Nephron progenitor cell (in vitro differentiated cells): ENCODE measurements around the gene MMP11.

ENCODE experiments used
- DNase-seq: peaks from one replicate; pipeline ENCODE4 v3.0.0; 2021
- H3K27ac Mint-ChIP-seq: 2 replicates; pipeline ENCODE4 v1.8.0; 2021; ENCODE audit warnings: mild to moderate bottlenecking, moderate library complexity, mixed read lengths
- H3K27me3 Mint-ChIP-seq: 2 replicates; pipeline ENCODE4 v1.8.0; 2021; ENCODE audit warnings: mild to moderate bottlenecking, low read depth, mixed read lengths; ENCODE audit not compliant: poor library complexity
- H3K36me3 Mint-ChIP-seq: 2 replicates; pipeline ENCODE4 v1.8.0; 2021; ENCODE audit warnings: low read depth, mixed read lengths
- H3K4me1 Mint-ChIP-seq: 2 replicates; pipeline ENCODE4 v1.8.0; 2021; ENCODE audit warnings: mixed read lengths
- H3K4me3 Mint-ChIP-seq: 2 replicates; pipeline ENCODE4 v1.8.0; 2021; ENCODE audit warnings: mild to moderate bottlenecking, moderate library complexity, mixed read lengths
- H3K9me3 Mint-ChIP-seq: 2 replicates; pipeline ENCODE4 v1.8.0; 2021; ENCODE audit warnings: mild to moderate bottlenecking, moderate library complexity, mixed read lengths
- TF ChIP-seq, protein P1 (sequence below): fragments of 200-600 bp; sonication (generic); IDR thresholded peaks from 2 replicates; pipeline ENCODE4 v1.5.0; 2021; ENCODE audit warnings: antibody characterized with exemption

The MMP11 gene

GRCh38 chr22:23763579-23763945, 9.1 kb upstream of the MMP11 start:
- Mint-ChIP-seq H3K4me1 (peaks cover 46% of the 10 kb centered on the region), H3K4me3 (peak overlapping the region; percentile 68), H3K9me3 (no peaks in the 10 kb centered on the region), H3K36me3 (no peaks in the 10 kb centered on the region), H3K27me3 (peaks cover 3% of the 10 kb centered on the region), H3K27ac (no peak overlapping the region)
- TF ChIP-seq, protein P1, sequence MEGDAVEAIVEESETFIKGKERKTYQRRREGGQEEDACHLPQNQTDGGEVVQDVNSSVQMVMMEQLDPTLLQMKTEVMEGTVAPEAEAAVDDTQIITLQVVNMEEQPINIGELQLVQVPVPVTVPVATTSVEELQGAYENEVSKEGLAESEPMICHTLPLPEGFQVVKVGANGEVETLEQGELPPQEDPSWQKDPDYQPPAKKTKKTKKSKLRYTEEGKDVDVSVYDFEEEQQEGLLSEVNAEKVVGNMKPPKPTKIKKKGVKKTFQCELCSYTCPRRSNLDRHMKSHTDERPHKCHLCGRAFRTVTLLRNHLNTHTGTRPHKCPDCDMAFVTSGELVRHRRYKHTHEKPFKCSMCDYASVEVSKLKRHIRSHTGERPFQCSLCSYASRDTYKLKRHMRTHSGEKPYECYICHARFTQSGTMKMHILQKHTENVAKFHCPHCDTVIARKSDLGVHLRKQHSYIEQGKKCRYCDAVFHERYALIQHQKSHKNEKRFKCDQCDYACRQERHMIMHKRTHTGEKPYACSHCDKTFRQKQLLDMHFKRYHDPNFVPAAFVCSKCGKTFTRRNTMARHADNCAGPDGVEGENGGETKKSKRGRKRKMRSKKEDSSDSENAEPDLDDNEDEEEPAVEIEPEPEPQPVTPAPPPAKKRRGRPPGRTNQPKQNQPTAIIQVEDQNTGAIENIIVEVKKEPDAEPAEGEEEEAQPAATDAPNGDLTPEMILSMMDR = no peak
- peak; percentile 68 for DNase-seq

- Mint-ChIP-seq H3K4me3 (peak overlapping the region; percentile 68), H3K27me3 (no peaks in the 10 kb centered on the region), H3K9me3 (no peaks in the 10 kb centered on the region), H3K4me1 (peaks cover 48% of the 10 kb centered on the region), H3K36me3 (no peaks in the 10 kb centered on the region), H3K27ac (no peak overlapping the region)
- TF ChIP-seq, protein P1 = no peak
- no peak for DNase-seq
Measured at GRCh38 chr22:23763954-23764353, 8.7 kb upstream of the MMP11 start.

- Mint-ChIP-seq H3K4me1 (peaks cover 58% of the 10 kb centered on the region), H3K27ac (no peak overlapping the region), H3K4me3 (no peak overlapping the region), H3K9me3 (no peaks in the 10 kb centered on the region), H3K36me3 (no peaks in the 10 kb centered on the region), H3K27me3 (peaks cover 6% of the 10 kb centered on the region)
- TF ChIP-seq, protein P1 = no peak
- no peak for DNase-seq
Measured at GRCh38 chr22:23764899-23765881, 7.5 kb upstream of the MMP11 start.

GRCh38 chr22:23767303-23767672, 5.4 kb upstream of the MMP11 start:
- H3K27me3 Mint-ChIP-seq = peaks cover 6% of the 10 kb centered on the region
- TF ChIP-seq, protein P1 = no peak
- peak overlapping the region; percentile 88 for H3K4me3 Mint-ChIP-seq
- H3K27ac Mint-ChIP-seq = no peak overlapping the region
- peaks cover 50% of the 10 kb centered on the region for H3K4me1 Mint-ChIP-seq
- no peaks in the 10 kb centered on the region for H3K36me3 Mint-ChIP-seq
- H3K9me3 Mint-ChIP-seq = no peaks in the 10 kb centered on the region
- no peak for DNase-seq

- Mint-ChIP-seq H3K27me3 (peaks cover 6% of the 10 kb centered on the region), H3K9me3 (no peaks in the 10 kb centered on the region), H3K36me3 (no peaks in the 10 kb centered on the region), H3K4me3 (peak within 1 kb of the TSS; percentile 88), H3K4me1 (peaks cover 44% of the 10 kb centered on the region), H3K27ac (peak within 1 kb of the TSS; percentile 51)
- TF ChIP-seq, protein P1 = peak; percentile 72
- DNase-seq = peak; percentile 91
Measured at GRCh38 chr22:23767673-23768548, 4.7 kb upstream of the MMP11 start, which contains the start of gene CHCHD10. CHCHD10 (minus strand) TSS chr22:23767972; CDS start chr22:23767874, 98 bp downstream.
